A673 (cell line): ENCODE measurements around the gene PECR. TPM values are rescaled to one million over a fixed set of nuclear protein-coding genes. Genes with fewer than 3 reads are reported as not detected.

ENCODE experiments used
- BruUV-seq: library from RNA; stranded (reverse); fragments of 400-500 nt; replicated peaks from 2 replicates; lab custom pipeline; 2021; lab: Mats Ljungman, UMichigan
- CTCF ChIA-PET: fragments of 300-600 bp; sonication (Branson Sonifier 250); formaldehyde crosslinking; loops from one replicate; lab custom pipeline; 2022; ENCODE audit warnings: antibody characterized with exemption; lab: Charles Lee
- POLR2A ChIA-PET: fragments of 300-600 bp; sonication (Branson Sonifier 250); formaldehyde crosslinking; loops from one replicate; lab custom pipeline; 2022; ENCODE audit warnings: antibody characterized with exemption; ENCODE audit not compliant: low non-redundant PET; lab: Charles Lee
- DNase-seq: peaks from one replicate; pipeline ENCODE4 v3.0.0-alpha.2; 2015; ENCODE audit warnings: low spot score
- H3K27ac ChIP-seq: fragments of 200-600 bp; sonication (generic); 2 replicates; pipeline ENCODE4 v1.5.1; 2016; ENCODE audit warnings: mixed run types, low read depth, mild to moderate bottlenecking, mixed read lengths, antibody characterized with exemption, low read length; ENCODE audit not compliant: poor library complexity, severe bottlenecking
- H3K27me3 ChIP-seq: fragments of 200-600 bp; sonication (generic); replicated peaks from 2 replicates; pipeline ENCODE4 v1.6.1; 2017; ENCODE audit warnings: mixed run types, low read depth, mild to moderate bottlenecking, mixed read lengths, antibody characterized with exemption, low read length; ENCODE audit not compliant: insufficient read depth, poor library complexity
- H3K36me3 ChIP-seq: fragments of 200-600 bp; sonication (generic); 2 replicates; pipeline ENCODE4 v1.6.1; 2016; ENCODE audit warnings: mixed run types, mild to moderate bottlenecking, mixed read lengths, antibody characterized with exemption, low read length; ENCODE audit not compliant: insufficient read depth, poor library complexity, severe bottlenecking
- H3K4me1 ChIP-seq: fragments of 200-600 bp; sonication (generic); 2 replicates; pipeline ENCODE4 v1.6.1; 2017; ENCODE audit warnings: mixed run types, mild to moderate bottlenecking, mixed read lengths, antibody characterized with exemption, low read length; ENCODE audit not compliant: insufficient read depth, poor library complexity, severe bottlenecking
- H3K4me3 ChIP-seq: fragments of 200-600 bp; sonication (generic); 2 replicates; pipeline ENCODE4 v1.5.1; 2016; ENCODE audit warnings: low read depth, mixed run types, mild to moderate bottlenecking, mixed read lengths, low read length; ENCODE audit not compliant: poor library complexity, severe bottlenecking
- H3K9me3 ChIP-seq: fragments of 200-600 bp; sonication (generic); 2 replicates; pipeline ENCODE4 v1.6.1; 2016; ENCODE audit warnings: mixed run types, low read depth, mild to moderate bottlenecking, mixed read lengths, antibody characterized with exemption, low read length; ENCODE audit not compliant: poor library complexity, severe bottlenecking
- EZH2 ChIP-seq: fragments of 200-600 bp; sonication (generic); IDR thresholded peaks from 2 replicates; pipeline ENCODE4 v1.6.1; 2017; ENCODE audit warnings: borderline replicate concordance, low read depth, mild to moderate bottlenecking, mixed read lengths, antibody characterized with exemption, low read length; ENCODE audit not compliant: poor library complexity, severe bottlenecking
- intact Hi-C: fragments of 100-400 bp; cut with micrococcal nuclease; formaldehyde crosslinking; loops from one replicate; pipeline ENCODE4 v1.10.0; 2022; ENCODE audit not compliant: unreplicated experiment
- total RNA-seq: library from RNA; stranded (reverse); gene quantifications from 2 replicates; pipeline ENCODE4 v1.2.3, GENCODE V29; 2021
- TF ChIP-seq, protein P1 (sequence below): fragments of 300-800, 200-600 bp; sonication (generic); conservative IDR thresholded peaks from 2 replicates; pipeline ENCODE4 v1.5.1; 2017; ENCODE audit warnings: low read depth, mild to moderate bottlenecking, antibody characterized with exemption, low read length, moderate library complexity, mixed read lengths

Gene PECR
- total RNA-seq, 1 experiment from 2014 or later = 19.7 TPM

DNA sequence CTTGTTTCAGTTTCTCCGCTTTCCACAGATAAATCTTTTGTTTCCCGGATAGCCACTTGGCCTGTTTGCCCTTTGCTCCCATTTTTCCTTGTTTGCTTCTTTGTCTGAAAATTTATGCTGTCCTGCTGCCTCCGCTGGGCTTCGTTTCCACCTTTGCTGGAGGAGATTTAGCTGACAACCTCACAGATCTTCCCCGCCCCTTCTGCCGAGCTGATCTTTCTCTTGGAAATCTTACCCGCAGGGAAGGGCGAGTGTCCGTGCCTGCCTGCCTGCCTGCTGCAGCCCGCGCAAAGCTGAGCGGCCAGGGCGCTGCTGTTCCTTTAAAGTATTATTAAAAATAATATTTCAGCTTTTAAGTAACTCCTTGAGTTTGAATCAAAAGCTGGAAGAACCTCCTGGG lies 26.2 kb upstream of the PECR start:
- POLR2A ChIA-PET = no interaction called here
- H3K27ac ChIP-seq = no peak overlapping the region
- CTCF ChIA-PET = no interaction called here
- no peaks in the 10 kb centered on the region for H3K27me3 ChIP-seq
- DNase-seq = no peak
- H3K4me1 ChIP-seq = peaks cover 26% of the 10 kb centered on the region
- H3K36me3 ChIP-seq = peaks cover 25% of the 10 kb centered on the region
- TF ChIP-seq, protein P1, sequence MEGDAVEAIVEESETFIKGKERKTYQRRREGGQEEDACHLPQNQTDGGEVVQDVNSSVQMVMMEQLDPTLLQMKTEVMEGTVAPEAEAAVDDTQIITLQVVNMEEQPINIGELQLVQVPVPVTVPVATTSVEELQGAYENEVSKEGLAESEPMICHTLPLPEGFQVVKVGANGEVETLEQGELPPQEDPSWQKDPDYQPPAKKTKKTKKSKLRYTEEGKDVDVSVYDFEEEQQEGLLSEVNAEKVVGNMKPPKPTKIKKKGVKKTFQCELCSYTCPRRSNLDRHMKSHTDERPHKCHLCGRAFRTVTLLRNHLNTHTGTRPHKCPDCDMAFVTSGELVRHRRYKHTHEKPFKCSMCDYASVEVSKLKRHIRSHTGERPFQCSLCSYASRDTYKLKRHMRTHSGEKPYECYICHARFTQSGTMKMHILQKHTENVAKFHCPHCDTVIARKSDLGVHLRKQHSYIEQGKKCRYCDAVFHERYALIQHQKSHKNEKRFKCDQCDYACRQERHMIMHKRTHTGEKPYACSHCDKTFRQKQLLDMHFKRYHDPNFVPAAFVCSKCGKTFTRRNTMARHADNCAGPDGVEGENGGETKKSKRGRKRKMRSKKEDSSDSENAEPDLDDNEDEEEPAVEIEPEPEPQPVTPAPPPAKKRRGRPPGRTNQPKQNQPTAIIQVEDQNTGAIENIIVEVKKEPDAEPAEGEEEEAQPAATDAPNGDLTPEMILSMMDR = no peak
- no peak for TF ChIP-seq EZH2
- intact Hi-C loops = no loop called here
- H3K4me3 ChIP-seq = no peak overlapping the region
- BruUV-seq = no TSS peak
- no peaks in the 10 kb centered on the region for H3K9me3 ChIP-seq

DNA sequence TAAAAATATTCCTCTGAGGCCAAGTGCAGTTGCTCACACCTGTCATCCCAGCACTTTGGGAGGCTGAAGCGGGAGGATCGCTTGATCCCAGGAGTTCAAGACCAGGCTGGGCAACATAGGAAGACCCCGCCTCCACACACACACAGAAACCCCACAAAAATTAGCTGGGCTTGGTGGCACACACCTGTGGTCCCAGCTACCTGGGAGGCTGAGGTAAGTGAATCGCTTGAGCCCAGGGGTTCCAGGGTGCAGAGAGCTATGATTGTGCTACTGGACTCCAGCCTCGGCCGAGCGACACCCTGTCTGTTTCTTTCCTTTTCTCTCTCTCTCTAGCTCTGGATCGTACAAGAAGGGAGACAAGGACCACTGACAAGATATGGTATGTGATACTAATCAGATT lies 25.7 kb upstream of the PECR start:
- TF ChIP-seq, protein P1 = no peak
- no peak for TF ChIP-seq EZH2
- Histone ChIP-seq H3K36me3 (peaks cover 21% of the 10 kb centered on the region), H3K9me3 (no peaks in the 10 kb centered on the region), H3K27me3 (no peaks in the 10 kb centered on the region), H3K4me1 (peaks cover 23% of the 10 kb centered on the region), H3K4me3 (no peak overlapping the region), H3K27ac (no peak overlapping the region)
- BruUV-seq = no TSS peak
- no peak for DNase-seq
- ChIA-PET CTCF (no interaction called here), POLR2A (no interaction called here)
- intact Hi-C loops = no loop called here

DNA sequence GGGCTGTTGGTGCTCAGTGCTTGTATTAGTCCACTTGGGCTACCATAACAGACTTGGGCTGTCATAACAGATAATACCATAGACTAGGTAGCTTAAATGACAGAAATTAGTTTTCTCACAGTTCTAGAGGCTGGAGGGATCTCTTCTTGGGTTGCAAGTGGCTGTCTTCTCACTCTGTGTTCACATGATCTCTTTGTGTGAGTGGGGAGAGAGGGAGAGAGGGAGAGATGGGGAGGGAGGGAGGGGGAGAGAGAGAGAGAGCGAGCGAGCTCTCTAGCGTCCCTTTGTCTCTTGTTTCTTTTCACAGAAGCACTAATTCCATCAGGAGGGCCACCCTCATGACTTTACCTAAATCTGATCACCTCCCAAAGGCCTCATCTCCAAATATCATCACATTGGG lies 23.1 kb upstream of the PECR start:
- Histone ChIP-seq H3K9me3 (no peaks in the 10 kb centered on the region), H3K27me3 (no peaks in the 10 kb centered on the region), H3K27ac (no peak overlapping the region), H3K4me3 (no peak overlapping the region), H3K4me1 (peaks cover 5% of the 10 kb centered on the region), H3K36me3 (no peaks in the 10 kb centered on the region)
- CTCF ChIA-PET = no interaction called here
- no peak for DNase-seq
- no TSS peak for BruUV-seq
- POLR2A ChIA-PET = interaction anchor here (0.6 kb wide), 1 partner anchor 485 kb away, joined by 3 read pairs; no protein-coding TSS in a partner anchor
- TF ChIP-seq, protein P1 = no peak
- TF ChIP-seq EZH2 = no peak
- intact Hi-C loops = no loop called here
